NCI-H1436 treated with DMSO at 0.1 percent for 48 hours (cell line): ENCODE data around the gene NAB1.

ENCODE experiments used
- DNase-seq: peaks from one replicate; lab custom pipeline; 2025; lab: John Stamatoyannopoulos, UW

Gene NAB1

GRCh38 chr2:190637903-190638618 is 10.8 kb upstream of the NAB1 start:
- no peak for DNase-seq

GRCh38 chr2:190640117-190640516 is 8.8 kb upstream of the NAB1 start:
- no peak for DNase-seq

- DNase-seq = no peak
Measured at GRCh38 chr2:190641469-190641868, 7.4 kb upstream of the NAB1 start.

GRCh38 chr2:190646780-190647522 is 1.9 kb upstream of the NAB1 start:
- no peak for DNase-seq

- peak; percentile 11 for DNase-seq
Measured at GRCh38 chr2:190648289-190649034, 421 bp upstream of the NAB1 start.

- no peak for DNase-seq
Measured at GRCh38 chr2:190649798-190650390, 1.0 kb downstream of the NAB1 start.

- no peak for DNase-seq
Measured at GRCh38 chr2:190651413-190651812, 2.5 kb downstream of the NAB1 start.

- no peak for DNase-seq
Measured at GRCh38 chr2:190653231-190653630, 4.3 kb downstream of the NAB1 start.

- no peak for DNase-seq
Measured at GRCh38 chr2:190653931-190654330, 5.0 kb downstream of the NAB1 start.

- DNase-seq = no peak
Measured at GRCh38 chr2:190655113-190655512, 6.2 kb downstream of the NAB1 start.

GRCh38 chr2:190655570-190655969 is 6.7 kb downstream of the NAB1 start:
- no peak for DNase-seq

GRCh38 chr2:190656301-190656700 is 7.4 kb downstream of the NAB1 start:
- no peak for DNase-seq

GRCh38 chr2:190657474-190658255 is 8.8 kb downstream of the NAB1 start:
- DNase-seq = no peak

- no peak for DNase-seq
Measured at GRCh38 chr2:190659553-190659952, 10.7 kb downstream of the NAB1 start.

- no peak for DNase-seq
Measured at GRCh38 chr2:190662754-190663153, 13.9 kb downstream of the NAB1 start.

GRCh38 chr2:190663348-190663747 is 14.5 kb downstream of the NAB1 start:
- DNase-seq = no peak

GRCh38 chr2:190663839-190664238 is 15.0 kb downstream of the NAB1 start:
- no peak for DNase-seq

- no peak for DNase-seq
Measured at GRCh38 chr2:190664240-190664639, 15.4 kb downstream of the NAB1 start.

- no peak for DNase-seq
Measured at GRCh38 chr2:190666895-190667294, 18.0 kb downstream of the NAB1 start.

- no peak for DNase-seq
Measured at GRCh38 chr2:190668892-190669291, 20.0 kb downstream of the NAB1 start.

GRCh38 chr2:190670182-190670946 is 21.5 kb downstream of the NAB1 start:
- DNase-seq = no peak
